Ovary (tissue), 9 donors: ENCODE data around the gene MARCHF2. TPM values are rescaled to one million over a fixed set of nuclear protein-coding genes. Genes with fewer than 3 reads are reported as not detected.

Experiments
- DNase-seq, 5 donors: peaks; one replicate each; pipeline ENCODE4 v3.0.0-alpha.2; 2019 to 2020
- H3K27ac ChIP-seq, 2 donors: fragments of 200-600 bp; one replicate each; pipeline versions ENCODE4 v1.5.1 to v1.8.0; 2019 to 2022
- H3K27me3 ChIP-seq: fragments of 200-600 bp; one replicate; pipeline ENCODE4 v1.8.0; 2022
- H3K36me3 ChIP-seq: fragments of 200-600 bp; sonication (generic); one replicate; pipeline ENCODE4 v1.5.1; 2019
- H3K4me1 ChIP-seq: one replicate; pipeline ENCODE4 v1.8.1; 2013; ENCODE audit warnings: mild to moderate bottlenecking, moderate library complexity; ENCODE audit not compliant: insufficient read depth
- H3K4me3 ChIP-seq: fragments of 200-600 bp; sonication (generic); one replicate; pipeline ENCODE4 v1.5.1; 2017
- H3K9me3 ChIP-seq, 2 donors: fragments of 200-600 bp in 1 of 2; sonication (generic) in 1 of 2; one replicate each; pipeline versions ENCODE4 v1.5.1 to v1.8.1; 2013 to 2019; ENCODE audit warnings: mild to moderate bottlenecking in 1 of 2, moderate library complexity in 1 of 2
- CTCF ChIP-seq, 3 donors: fragments of 450-650 bp in 2 of 3; fragments of 200-600 bp in 1 of 3; IDR thresholded peaks; one replicate each; pipeline versions ENCODE4 v1.5.1 to v1.8.0; 2016 to 2022; ENCODE audit warnings: antibody characterized with exemption in 3 of 3, mild to moderate bottlenecking in 1 of 3
- EP300 ChIP-seq: sonication (generic); formaldehyde crosslinking; IDR thresholded peaks from one replicate; pipeline ENCODE4 v1.6.1; 2017; ENCODE audit warnings: antibody characterized with exemption
- POLR2A ChIP-seq: fragments of 450-650 bp; IDR thresholded peaks from one replicate; pipeline ENCODE4 v1.6.1; 2017; ENCODE audit warnings: antibody characterized with exemption, mild to moderate bottlenecking, moderate library complexity
- WGBS, 3 donors: extraction: QIAGEN DNeasy Blood & Tissue Kit in 1 of 3; methylation state at CpG; one replicate each; pipeline versions ENCODE4 v1.1.5 to v1.1.7; 2013 to 2017; 5-methylcytosine and 5-hydroxymethylcytosine counted together
- intact Hi-C, 4 donors: fragments of 100-400 bp; cut with DNase I; formaldehyde crosslinking; loops; one replicate each; pipeline versions ENCODE4 v1.11.0 to v1.15.1; 2022 to 2023
- microRNA-seq, 3 donors: library from miRNA; unstranded; fragments of <30 nt; microRNA quantifications; one replicate each; pipeline versions ENCODE4 to v1.2.0, GENCODE V29; 2019 to 2020
- polyA plus RNA-seq, 2 donors: library from polyadenylated mRNA; stranded (reverse); fragments of 200-250 nt in 1 of 2; fragments of 350-450 nt in 1 of 2; fragmentation: Illumina TruSeq in 1 of 2; extraction: RNeasy Lipid Tissue Mini Kit (QIAGEN cat#74804) in 1 of 2; gene quantifications; one replicate each; pipeline ENCODE4 v1.2.3, GENCODE V29; 2013 to 2014
- small RNA-seq: library from RNA; depleted of rRNA; stranded (forward); fragments of <200 nt; gene quantifications from one replicate; pipeline ENCODE3, GENCODE V24; 2016
- total RNA-seq, 7 donors: library from RNA; depleted of rRNA in 2 of 7; stranded (reverse); fragments of >200 nt in 2 of 7; fragmentation: NEBNext Ultra II Directional in 3 of 7; extraction: Animal tissue kit (Norgen Biotek cat#: 25700) in 3 of 7; gene quantifications; one replicate each; pipeline versions ENCODE4 v1.1.0 to v1.2.4, GENCODE V29; 2016 to 2023
- donor health status: DM: no; HTN: no; CAD: no; lungs with moderate emphysema.
- donor health status: DM: no; HTN: no; CAD: no.
- donor health status: Bipolar disorder and iron deficiency.
- donor health status: DM: yes; HTN: yes; CAD: no.
- donor health status: DM: no; HTN: no; CAD: no.
- donor health status: DM: yes; HTN: yes; CAD: no.

MARCHF2 gene
- total and polyA plus RNA-seq, 9 donors = 13.8 to 62.7 (median 24.7) TPM

GRCh38 chr19:8486661-8487136 lies 73.6 kb downstream of the MARCHF2 start:
- no peak overlapping the region for H3K4me3 ChIP-seq
- H3K4me1 ChIP-seq = no peaks in the 10 kb centered on the region
- DNase-seq = no peak
- 88 to 89% (median 88%) methylated on average over 16 of the region's 16 CpGs for WGBS, 3 donors
- H3K9me3 ChIP-seq = no peaks in the 10 kb centered on the region
- H3K36me3 ChIP-seq = no peaks in the 10 kb centered on the region
- H3K27ac ChIP-seq = no peak overlapping the region
- no peaks in the 10 kb centered on the region for H3K27me3 ChIP-seq
- TF ChIP-seq CTCF (IDR thresholded peaks at IDR 0.05) = no peak
- no peak for TF ChIP-seq POLR2A
- no peak for TF ChIP-seq EP300
- intact Hi-C loops = no loop called here

DNA sequence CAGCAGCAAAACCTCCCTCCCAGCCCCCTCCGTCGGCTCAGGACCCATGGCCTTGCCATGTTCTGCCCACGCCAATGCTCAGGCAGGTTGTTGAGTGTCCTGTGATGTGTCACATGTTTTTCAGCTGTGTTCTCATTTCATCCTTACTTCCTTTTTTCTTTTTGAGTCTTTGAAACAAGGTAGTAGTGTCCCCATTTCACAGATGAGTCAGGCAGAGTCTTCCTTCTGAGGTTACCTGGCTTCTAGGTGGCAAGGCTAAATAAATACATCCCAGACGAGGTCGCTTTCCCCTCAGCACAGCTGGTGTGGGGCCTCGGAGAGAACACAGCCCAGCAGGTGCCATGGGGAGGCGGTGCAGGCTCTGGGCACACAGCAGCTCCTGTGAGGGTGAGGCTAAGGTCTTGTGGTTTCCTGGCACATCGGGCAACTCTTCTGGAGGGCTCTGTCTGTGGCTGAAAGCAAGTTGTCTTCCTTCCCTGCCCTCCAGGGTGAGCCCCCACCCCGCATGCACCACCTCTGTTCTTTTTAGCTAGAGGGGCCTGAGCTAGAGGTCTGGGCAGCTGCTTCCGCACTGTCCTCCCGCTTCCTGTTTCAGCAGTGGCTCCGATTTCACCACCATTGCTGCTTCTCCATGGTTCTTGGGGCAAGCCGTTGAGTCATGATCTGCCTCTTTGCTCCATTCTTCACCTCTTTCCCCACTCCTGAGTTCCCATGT lies 74.2 kb downstream of the MARCHF2 start:
- DNase-seq = no peak
- Histone ChIP-seq H3K4me3 (no peak overlapping the region), H3K27ac (no peak overlapping the region), H3K9me3 (no peaks in the 10 kb centered on the region), H3K27me3 (no peaks in the 10 kb centered on the region), H3K36me3 (no peaks in the 10 kb centered on the region), H3K4me1 (no peaks in the 10 kb centered on the region)
- 78 to 84% (median 81%) methylated on average over 13 of the region's 13 CpGs for WGBS, 3 donors
- TF ChIP-seq POLR2A (no peak), EP300 (no peak), CTCF (IDR thresholded peaks at IDR 0.05) (no peak)
- intact Hi-C loops = no loop called here

GRCh38 chr19:8488365-8488764 lies 75.3 kb downstream of the MARCHF2 start:
- no peaks in the 10 kb centered on the region for H3K27me3 ChIP-seq
- no peak for DNase-seq
- H3K4me1 ChIP-seq = no peaks in the 10 kb centered on the region
- no peaks in the 10 kb centered on the region for H3K9me3 ChIP-seq
- intact Hi-C loops = no loop called here
- no peak overlapping the region for H3K4me3 ChIP-seq
- WGBS, 3 donors = 75 to 81% (median 78%) methylated on average over 15 of the region's 15 CpGs
- TF ChIP-seq POLR2A = no peak
- no peak for TF ChIP-seq EP300
- no peak for TF ChIP-seq CTCF (IDR thresholded peaks at IDR 0.05)
- no peaks in the 10 kb centered on the region for H3K36me3 ChIP-seq
- no peak overlapping the region for H3K27ac ChIP-seq

Small RNAs within 50 kb of the gene (microRNA-seq; reads per million reads assigned to microRNA genes)
- gene MIR4999 = 4.8 to 10.7 (median 6.4) reads per million in 3 donors

Small RNAs within 50 kb of the gene (small RNA-seq; reads per million reads assigned to genes)
- 0.15 reads per million for gene MIR4999

Other genes starting within 250 kb of the MARCHF2 start
- 10 to 100 TPM; 28.7 to 61.6 (median 45.5) TPM for gene CERS4, start 203.9 kb upstream of the MARCHF2 start, total RNA-seq
- 10 to 100 TPM; 20.1 to 37.4 TPM for gene CERS4, start 203.9 kb upstream of the MARCHF2 start, polyA plus RNA-seq
- 10 to 100 TPM; 16.0 to 57.0 (median 34.2) TPM for gene CD320, start 104.9 kb upstream of the MARCHF2 start, total RNA-seq
- 10 to 100 TPM in 1 of 2 donors, 1 to 10 TPM in 1; 1.9 to 34.3 TPM for gene CD320, start 104.9 kb upstream of the MARCHF2 start, polyA plus RNA-seq
- 10 to 100 TPM in 6 of 7 donors, 1 to 10 TPM in 1; 7.7 to 48.0 (median 30.2) TPM for gene NDUFA7, start 91.9 kb upstream of the MARCHF2 start, total RNA-seq
- 10 to 100 TPM; 25.4 to 63.7 TPM for gene NDUFA7, start 91.9 kb upstream of the MARCHF2 start, polyA plus RNA-seq
- gene RPS28, start 91.8 kb upstream of the MARCHF2 start, total RNA-seq = 1,000 to 10,000 TPM in 6 of 7 donors, 100 to 1,000 TPM in 1; 749 to 2,713 (median 2,209) TPM
- 100 to 1,000 TPM in 1 of 2 donors, 10 to 100 TPM in 1; 47.7 to 795 TPM for gene RPS28, start 91.8 kb upstream of the MARCHF2 start, polyA plus RNA-seq
- 10 to 100 TPM in 1 of 7 donors, 1 to 10 TPM in 6; 3.3 to 11.7 (median 4.3) TPM for gene KANK3, start 70.0 kb upstream of the MARCHF2 start, total RNA-seq
- 1 to 10 TPM in 1 of 2 donors, under 1 TPM in 1; 0.73 to 9.7 TPM for gene KANK3, start 70.0 kb upstream of the MARCHF2 start, polyA plus RNA-seq
- 10 to 100 TPM in 3 of 7 donors, 1 to 10 TPM in 3, under 1 TPM in 1; 0.71 to 35.0 (median 2.1) TPM for gene ANGPTL4, start 49.1 kb upstream of the MARCHF2 start, total RNA-seq
- 10 to 100 TPM in 1 of 2 donors, 1 to 10 TPM in 1; 3.0 to 11.7 TPM for gene ANGPTL4, start 49.1 kb upstream of the MARCHF2 start, polyA plus RNA-seq
- 100 to 1,000 TPM in 5 of 7 donors, 10 to 100 TPM in 2; 29.3 to 142 (median 102) TPM for gene RAB11B, start 22.9 kb upstream of the MARCHF2 start, total RNA-seq
- 100 to 1,000 TPM in 1 of 2 donors, 10 to 100 TPM in 1; 20.8 to 103 TPM for gene RAB11B, start 22.9 kb upstream of the MARCHF2 start, polyA plus RNA-seq
- 100 to 1,000 TPM in 6 of 7 donors, 10 to 100 TPM in 1; 88.2 to 220 (median 180) TPM for gene HNRNPM, start 31.7 kb downstream of the MARCHF2 start, total RNA-seq
- gene HNRNPM, start 31.7 kb downstream of the MARCHF2 start, polyA plus RNA-seq = 100 to 1,000 TPM; 146 to 285 TPM
- 1 to 10 TPM in 4 of 7 donors, under 1 TPM in 3; 0.11 to 2.2 (median 1.4) TPM for gene PRAM1, start 89.3 kb downstream of the MARCHF2 start, total RNA-seq
- gene PRAM1, start 89.3 kb downstream of the MARCHF2 start, polyA plus RNA-seq = under 1 TPM; 0.35 to 0.88 TPM
- 10 to 100 TPM; 20.9 to 49.7 (median 26.2) TPM for gene ZNF414, start 100.9 kb downstream of the MARCHF2 start, total RNA-seq
- gene ZNF414, start 100.9 kb downstream of the MARCHF2 start, polyA plus RNA-seq = 10 to 100 TPM in 1 of 2 donors, under 1 TPM in 1; 0.62 to 45.3 TPM
- gene MYO1F, start 164.1 kb downstream of the MARCHF2 start, total RNA-seq = 10 to 100 TPM in 2 of 7 donors, 1 to 10 TPM in 5; 3.5 to 13.6 (median 5.4) TPM
- 1 to 10 TPM; 4.0 to 7.8 TPM for gene MYO1F, start 164.1 kb downstream of the MARCHF2 start, polyA plus RNA-seq
- 10 to 100 TPM; 22.4 to 49.3 (median 37.4) TPM for gene ADAMTS10, start 197.4 kb downstream of the MARCHF2 start, total RNA-seq
- 10 to 100 TPM in 1 of 2 donors, 1 to 10 TPM in 1; 6.2 to 37.5 TPM for gene ADAMTS10, start 197.4 kb downstream of the MARCHF2 start, polyA plus RNA-seq
- gene NFILZ, start 217.3 kb downstream of the MARCHF2 start, total RNA-seq = not detected
- gene NFILZ, start 217.3 kb downstream of the MARCHF2 start, polyA plus RNA-seq = not detected